Stimulated activated CD8-positive, alpha-beta memory T cell treated with anti-CD3 and anti-CD28 coated beads, Interleukin-7, amount 100 ng/mL, for 48 hours (primary cell): Measurements from ENCODE around the gene ERC1.
A peak's percentile ranks its signal among the peaks of the same experiment; 100 is the strongest.
"Not testable (repeated sequence)": the region's sequence is repeated elsewhere in the genome, so short reads cannot be mapped to it uniquely, and the experiment has no call there.

Experiments
- DNase-seq, 2 donors: peaks; one replicate each; pipeline ENCODE4 v3.0.0-alpha.2; 2020; ENCODE audit warnings: low read depth in 1 of 2; ENCODE audit errors: extremely low read depth in 1 of 2

The ERC1 gene

DNA sequence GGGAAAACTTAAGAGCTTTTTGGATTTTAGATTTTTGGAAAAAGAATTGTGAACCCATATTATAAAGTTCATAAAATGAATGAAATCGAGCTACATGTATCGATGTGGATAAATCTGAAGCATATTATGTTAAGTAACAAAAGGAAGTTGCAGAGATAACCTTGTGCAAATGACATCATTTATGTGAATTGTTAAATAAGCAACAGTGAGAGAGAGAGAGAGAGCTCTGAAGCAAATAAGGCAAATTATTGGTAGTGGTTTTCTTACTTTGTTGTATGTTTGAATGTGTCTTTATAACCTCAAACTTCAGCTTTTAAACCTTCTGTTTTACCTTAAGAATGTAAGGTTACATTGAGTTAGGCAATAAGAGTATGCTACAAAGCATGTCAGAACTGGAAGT is 78.8 kb downstream of the ERC1 start:
- no peak for DNase-seq

DNA sequence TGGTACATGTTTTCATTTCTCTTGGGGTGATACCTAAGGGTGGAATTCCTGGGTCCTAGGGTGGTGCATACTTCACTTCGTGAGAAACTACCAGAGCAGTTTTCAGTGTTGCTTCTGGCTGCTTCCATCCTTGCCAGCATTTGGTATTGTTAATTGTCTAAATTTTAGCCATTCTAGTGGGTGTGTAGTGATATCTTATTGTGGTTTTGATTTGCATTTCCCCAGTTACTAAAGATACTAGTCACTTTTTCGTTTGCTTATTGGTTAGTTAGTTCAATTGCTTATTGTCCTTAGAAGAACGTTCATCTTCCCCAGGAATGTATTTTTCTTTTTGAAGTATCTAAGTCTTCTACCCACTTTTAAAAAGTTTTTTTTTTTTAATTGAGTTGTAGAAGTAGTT is 80.2 kb downstream of the ERC1 start:
- no peak for DNase-seq

- DNase-seq, result no peak
These were observed 82.6 kb downstream of the ERC1 start for GRCh38 chr12:1073652-1074051.

DNA sequence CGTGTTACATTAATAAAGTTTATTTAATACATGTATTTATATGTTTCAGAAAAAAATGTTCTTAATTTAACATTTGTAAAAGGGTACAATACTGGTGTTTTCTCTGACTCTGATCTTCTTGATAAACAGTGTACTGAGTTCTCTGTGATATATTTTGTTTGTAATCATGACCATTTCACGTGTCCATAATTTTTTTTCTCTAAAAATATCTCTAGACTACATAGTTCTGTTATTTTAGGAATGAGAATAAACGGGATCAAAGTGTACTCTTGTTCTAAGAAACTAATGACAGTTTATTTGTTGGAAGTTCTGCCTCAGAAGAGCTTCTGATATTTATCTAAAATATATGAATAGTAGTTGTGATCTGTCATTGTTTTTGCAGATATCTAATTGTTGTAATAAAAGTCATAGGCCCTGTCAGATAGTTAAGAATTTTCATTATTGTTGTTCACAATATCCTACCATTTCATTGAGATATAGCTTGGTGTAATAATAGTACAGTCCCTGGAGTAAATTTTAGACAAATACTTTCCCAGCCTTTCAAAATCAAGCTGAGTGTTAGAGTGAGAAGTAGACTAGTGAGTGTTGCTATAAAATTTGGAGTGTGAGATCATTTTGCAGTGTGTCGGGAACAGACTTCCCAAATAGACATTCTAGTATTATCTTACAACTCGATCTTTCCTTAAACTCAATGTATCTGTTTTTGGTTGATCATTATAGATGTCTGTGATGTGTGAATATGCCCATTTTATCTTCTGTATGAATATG is 86.2 kb downstream of the ERC1 start:
- no peak for DNase-seq

DNA sequence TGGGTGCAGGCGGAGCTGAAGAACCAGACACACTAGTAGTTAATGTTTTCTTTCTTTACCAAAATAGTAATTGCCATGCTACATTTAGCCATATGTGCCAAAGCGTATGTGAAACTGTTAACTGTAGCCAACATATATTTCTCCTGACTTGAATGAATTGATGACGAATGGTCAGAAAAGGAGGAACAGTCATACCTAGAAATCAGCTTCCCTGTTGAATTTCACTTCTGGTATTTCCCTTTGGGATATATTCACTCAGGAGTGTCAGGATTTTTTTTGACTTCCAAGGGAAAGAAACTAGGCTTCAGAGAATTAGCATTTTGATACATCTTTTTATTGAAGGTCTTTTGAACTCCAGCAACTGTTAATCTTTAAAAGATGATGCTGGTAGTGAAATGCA is 87.0 kb downstream of the ERC1 start:
- DNase-seq, result no peak

GRCh38 chr12:1080520-1081223 is 89.6 kb downstream of the ERC1 start:
- DNase-seq, result no peak

- DNase-seq, result no peak
These were observed 92.3 kb downstream of the ERC1 start for GRCh38 chr12:1083151-1083888.

GRCh38 chr12:1083889-1084262 is 92.9 kb downstream of the ERC1 start:
- no peak for DNase-seq

- DNase-seq, result no peak
These were observed 100.3 kb downstream of the ERC1 start for GRCh38 chr12:1091350-1091749.

DNA sequence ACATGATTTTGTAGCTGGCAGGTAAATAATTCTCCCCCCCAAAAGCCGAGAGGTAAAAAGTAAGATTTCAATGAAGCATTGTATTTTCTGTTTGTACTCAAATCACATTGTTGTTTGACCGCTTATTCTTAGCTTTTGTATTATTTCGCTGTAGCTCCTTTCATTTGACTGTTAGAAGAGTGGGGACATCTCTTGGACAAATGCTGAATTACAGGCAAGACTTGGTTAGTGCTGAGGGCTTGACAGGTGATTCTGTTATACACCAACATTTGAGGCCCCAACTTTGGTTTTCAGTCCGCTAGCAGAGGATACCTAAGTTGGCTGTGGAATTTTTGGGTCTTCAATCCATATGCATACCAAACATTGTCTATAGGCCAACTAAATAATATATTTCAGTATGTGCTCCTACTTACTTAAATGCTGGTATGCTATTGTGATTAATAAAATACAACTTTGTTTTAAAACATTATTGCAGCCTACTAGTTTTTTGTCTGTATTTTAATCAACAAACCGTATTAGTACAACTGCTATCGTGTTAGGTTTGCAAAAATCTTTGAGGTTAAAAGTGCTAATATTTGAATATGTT is 102.2 kb downstream of the ERC1 start:
- DNase-seq, result no peak

GRCh38 chr12:1094714-1095113 is 103.7 kb downstream of the ERC1 start:
- no peak for DNase-seq

- peak in 1 of 2 donors; percentile 32 for DNase-seq
These were observed 108.1 kb downstream of the ERC1 start for GRCh38 chr12:1099158-1099557.

GRCh38 chr12:1099618-1100017 is 108.6 kb downstream of the ERC1 start:
- not testable (repeated sequence) for DNase-seq

DNA sequence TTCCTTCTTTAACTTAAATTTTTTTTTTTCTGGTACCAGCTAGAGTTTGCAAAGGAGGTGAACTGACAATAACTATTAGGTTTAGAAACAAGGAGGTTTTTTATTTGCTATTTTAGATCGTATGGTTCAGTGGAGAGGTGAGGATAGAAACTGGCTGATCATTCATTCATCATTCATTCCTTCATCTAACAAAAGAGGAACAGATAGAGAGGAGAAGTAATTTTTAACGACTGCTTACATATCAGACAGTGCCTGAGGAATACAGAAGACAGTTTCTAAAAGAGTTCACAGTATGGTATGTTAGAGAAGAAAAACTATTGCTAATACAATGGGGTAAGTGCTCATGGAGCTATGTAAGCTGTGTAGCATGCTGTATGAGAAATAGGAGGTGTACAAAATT is 111.1 kb downstream of the ERC1 start:
- no peak for DNase-seq

DNA sequence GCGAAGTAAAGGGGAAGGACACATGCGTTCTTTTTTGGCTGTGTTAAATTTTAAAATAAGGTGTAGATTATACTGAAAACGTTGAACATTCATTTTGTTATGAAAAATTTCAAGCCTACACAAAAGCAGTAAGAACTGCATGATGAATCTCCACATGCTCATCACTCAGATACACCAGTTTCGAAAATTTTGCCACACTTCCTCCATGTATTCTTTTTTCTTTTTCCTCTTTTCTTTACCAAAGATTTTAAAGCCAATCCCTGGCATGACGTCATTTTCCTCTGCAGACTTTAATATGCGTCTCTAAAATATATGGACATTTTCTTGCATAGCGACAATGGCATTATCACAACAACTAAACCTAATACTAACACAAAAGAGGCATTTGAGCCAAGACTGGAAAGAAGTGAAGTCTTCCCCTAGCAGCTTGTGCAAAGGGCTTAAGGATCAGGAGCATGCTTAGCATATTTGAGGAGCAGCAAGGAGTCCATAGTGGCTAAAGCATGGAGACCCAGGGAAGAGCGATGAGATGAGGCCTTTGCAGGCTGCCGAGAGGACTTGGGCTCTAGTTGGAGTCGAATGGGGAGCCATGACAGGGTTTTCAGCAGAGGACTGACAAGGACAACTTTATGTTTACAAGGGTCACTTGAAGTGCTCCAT is 111.9 kb downstream of the ERC1 start:
- no peak for DNase-seq

GRCh38 chr12:1103632-1104031 is 112.6 kb downstream of the ERC1 start:
- no peak for DNase-seq

GRCh38 chr12:1104088-1104800 is 113.2 kb downstream of the ERC1 start:
- DNase-seq, result no peak

DNA sequence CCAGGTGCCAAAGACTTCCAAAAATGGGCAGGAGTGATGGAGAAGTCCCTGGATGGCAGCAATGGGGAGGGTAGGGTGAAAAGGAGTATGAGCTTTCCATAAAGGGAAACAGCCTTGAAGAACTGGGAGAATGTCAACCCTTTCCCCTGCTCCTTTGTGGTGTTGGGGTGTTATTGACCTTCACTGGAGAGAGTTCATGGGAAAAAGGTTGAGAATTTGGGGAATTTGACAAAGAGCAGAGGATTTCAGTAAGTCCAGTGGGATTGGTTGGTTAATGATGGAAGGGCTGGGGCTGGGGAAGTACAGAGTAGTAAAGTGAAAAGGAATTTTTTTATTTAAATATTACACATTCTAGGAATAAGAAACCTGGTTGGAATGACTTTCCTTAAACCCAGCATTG is 116.6 kb downstream of the ERC1 start:
- no peak for DNase-seq

- DNase-seq, result no peak
These were observed 117.3 kb downstream of the ERC1 start for GRCh38 chr12:1108276-1108675.

DNA sequence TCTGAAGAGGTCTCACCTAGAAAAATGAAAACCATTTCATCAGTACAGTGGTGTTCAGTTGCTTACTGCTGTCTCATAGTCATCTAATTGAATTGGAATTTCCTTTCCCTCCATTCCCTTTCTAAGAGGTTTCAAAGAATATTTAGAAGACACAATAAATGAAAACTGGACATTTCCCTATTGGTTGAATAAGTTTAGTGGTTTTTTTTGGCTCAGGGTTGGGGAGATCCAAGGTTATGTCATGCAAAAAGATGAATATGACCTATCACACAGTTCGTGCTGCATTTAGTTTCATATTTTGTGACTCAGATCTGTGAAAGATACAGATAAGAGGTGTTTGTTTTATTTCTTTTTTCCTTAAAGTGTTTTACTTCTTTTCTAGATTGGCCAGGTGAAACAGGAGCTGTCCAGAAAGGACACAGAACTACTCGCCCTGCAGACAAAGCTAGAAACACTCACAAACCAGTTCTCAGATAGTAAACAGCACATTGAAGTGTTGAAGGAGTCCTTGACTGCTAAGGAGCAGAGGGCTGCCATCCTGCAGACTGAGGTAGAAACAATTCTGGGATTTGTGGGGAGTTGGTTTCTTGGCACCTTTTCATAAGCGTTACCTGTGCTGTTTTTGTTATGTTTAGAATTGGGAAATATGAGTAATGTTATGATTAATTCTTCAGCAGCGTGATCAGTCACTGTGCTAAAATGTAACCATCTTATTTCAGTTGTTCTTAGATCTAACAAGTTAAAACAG is 124.6 kb downstream of the ERC1 start:
- no peak for DNase-seq
